ENCODE data around the gene PRMT3. TPM values are rescaled to one million over a fixed set of nuclear protein-coding genes. Genes with fewer than 3 reads are reported as not detected.

Gene PRMT3
- total RNA-seq, 1 donor from 2014 or later, result 10.2 TPM

DNA sequence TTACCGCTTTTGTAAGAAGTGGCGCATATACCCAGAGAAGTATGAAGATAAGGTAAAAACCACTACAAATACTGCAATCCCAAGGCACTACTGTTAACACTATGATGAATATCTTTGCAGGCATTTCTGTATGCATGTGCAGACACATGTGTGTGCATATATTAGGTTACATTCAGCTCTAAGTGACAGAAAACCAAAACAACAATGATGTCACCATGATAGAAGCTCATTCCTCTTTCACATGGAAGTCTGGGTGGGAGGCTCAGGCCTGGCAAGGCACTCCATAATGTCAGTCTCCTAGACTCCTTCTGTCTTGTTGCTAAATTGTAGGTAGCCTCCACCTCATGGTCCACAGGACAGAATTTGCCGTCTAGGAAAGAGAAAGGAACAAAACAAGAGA, 148.8 kb downstream of the PRMT3 start:
- no peaks in the 10 kb centered on the region for H3K4me1 ChIP-seq
- TF ChIP-seq, protein P1, sequence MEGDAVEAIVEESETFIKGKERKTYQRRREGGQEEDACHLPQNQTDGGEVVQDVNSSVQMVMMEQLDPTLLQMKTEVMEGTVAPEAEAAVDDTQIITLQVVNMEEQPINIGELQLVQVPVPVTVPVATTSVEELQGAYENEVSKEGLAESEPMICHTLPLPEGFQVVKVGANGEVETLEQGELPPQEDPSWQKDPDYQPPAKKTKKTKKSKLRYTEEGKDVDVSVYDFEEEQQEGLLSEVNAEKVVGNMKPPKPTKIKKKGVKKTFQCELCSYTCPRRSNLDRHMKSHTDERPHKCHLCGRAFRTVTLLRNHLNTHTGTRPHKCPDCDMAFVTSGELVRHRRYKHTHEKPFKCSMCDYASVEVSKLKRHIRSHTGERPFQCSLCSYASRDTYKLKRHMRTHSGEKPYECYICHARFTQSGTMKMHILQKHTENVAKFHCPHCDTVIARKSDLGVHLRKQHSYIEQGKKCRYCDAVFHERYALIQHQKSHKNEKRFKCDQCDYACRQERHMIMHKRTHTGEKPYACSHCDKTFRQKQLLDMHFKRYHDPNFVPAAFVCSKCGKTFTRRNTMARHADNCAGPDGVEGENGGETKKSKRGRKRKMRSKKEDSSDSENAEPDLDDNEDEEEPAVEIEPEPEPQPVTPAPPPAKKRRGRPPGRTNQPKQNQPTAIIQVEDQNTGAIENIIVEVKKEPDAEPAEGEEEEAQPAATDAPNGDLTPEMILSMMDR (IDR thresholded peaks at IDR 0.05), result no peak
- ATAC-seq (no peak), DNase-seq (no peak)
- H3K27ac ChIP-seq, result no peak overlapping the region
- H3K9me3 ChIP-seq, result no peaks in the 10 kb centered on the region
- no peaks in the 10 kb centered on the region for H3K36me3 ChIP-seq
- no peak overlapping the region for H3K4me3 ChIP-seq
- no peaks in the 10 kb centered on the region for H3K27me3 ChIP-seq
- intact Hi-C loops (cut with DNase I), result no loop called here

DNA sequence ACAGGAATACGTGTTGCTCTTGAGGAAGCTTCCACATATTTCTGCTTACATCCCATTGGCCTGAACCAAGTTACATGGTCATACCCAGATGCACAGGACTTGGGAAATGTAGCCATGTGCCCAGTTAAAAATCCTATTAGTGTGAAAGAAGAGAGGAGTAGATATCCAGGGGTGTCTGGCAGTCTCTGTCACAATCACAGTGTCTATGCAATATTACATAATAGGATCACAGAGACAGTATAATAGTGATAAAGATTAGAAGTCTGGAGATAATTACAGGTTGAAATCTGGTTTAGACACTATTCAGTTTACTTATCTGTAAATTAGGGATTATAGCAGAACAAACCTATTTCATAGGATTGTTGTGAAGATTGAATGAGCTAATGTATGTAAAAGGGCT, 149.3 kb downstream of the PRMT3 start:
- no peak overlapping the region for H3K27ac ChIP-seq
- intact Hi-C loops (cut with DNase I), result no loop called here
- H3K4me1 ChIP-seq, result no peaks in the 10 kb centered on the region
- H3K9me3 ChIP-seq, result no peaks in the 10 kb centered on the region
- ATAC-seq (no peak), DNase-seq (no peak)
- no peak overlapping the region for H3K4me3 ChIP-seq
- H3K27me3 ChIP-seq, result no peaks in the 10 kb centered on the region
- TF ChIP-seq, protein P1 (IDR thresholded peaks at IDR 0.05), result no peak
- no peaks in the 10 kb centered on the region for H3K36me3 ChIP-seq

DNA sequence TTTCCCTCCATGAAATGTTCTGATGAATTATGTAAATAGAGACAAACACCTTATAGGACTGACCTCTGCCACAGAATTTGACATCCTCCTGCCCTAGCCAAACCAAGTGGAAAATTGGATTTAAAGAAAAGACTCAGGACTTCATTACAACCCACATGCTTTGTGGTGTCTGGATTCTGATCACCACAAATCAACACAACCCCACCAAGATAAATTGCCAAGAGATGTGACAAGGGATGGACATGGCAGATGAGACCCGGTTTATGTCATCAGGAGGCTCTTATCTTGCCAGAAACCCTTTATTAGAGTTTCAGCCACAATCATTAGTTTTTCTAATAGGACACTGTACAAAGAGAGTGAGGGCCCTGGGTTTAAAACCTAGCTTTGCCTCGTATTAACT, 154.0 kb downstream of the PRMT3 start:
- Histone ChIP-seq H3K27me3 (no peaks in the 10 kb centered on the region), H3K4me3 (no peak overlapping the region), H3K4me1 (no peaks in the 10 kb centered on the region), H3K27ac (no peak overlapping the region), H3K9me3 (no peaks in the 10 kb centered on the region), H3K36me3 (no peaks in the 10 kb centered on the region)
- DNase-seq (no peak), ATAC-seq (no peak)
- intact Hi-C loops (cut with DNase I), result no loop called here
- TF ChIP-seq, protein P1 (IDR thresholded peaks at IDR 0.05), result no peak

DNA sequence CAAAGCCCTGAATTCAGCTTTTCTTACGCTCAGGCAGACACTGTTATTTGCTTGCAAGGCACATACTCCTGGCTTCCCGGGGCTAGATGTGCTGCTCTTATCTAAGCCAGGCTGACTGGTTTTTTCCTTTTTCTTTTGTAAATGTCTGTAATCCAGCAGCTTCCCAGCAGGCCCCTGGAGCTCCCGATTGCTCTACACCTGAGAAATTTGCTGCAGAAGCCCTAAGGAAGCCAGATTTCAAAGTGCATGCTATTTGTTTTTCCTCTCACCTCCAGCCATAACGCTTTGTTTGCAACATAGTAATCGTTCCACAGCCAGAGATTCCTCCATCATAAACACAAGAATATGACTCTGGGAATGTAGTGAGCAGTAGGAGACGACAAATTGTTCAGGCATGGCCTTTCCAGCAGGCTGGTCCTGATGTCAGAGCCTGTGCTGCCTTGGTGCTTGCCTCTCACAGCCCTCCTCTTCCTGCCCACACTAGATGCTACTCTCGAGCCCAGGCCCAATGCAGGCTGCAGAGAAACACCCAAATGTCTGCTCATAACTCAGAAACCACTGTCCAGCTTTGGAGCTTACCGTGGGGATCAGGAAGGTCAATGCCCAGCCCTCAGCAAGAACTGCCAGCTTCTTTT, 157.2 kb downstream of the PRMT3 start:
- DNase-seq (no peak), ATAC-seq (no peak)
- no peak overlapping the region for H3K4me3 ChIP-seq
- H3K27ac ChIP-seq, result no peak overlapping the region
- TF ChIP-seq, protein P1 (IDR thresholded peaks at IDR 0.05), result no peak
- no peaks in the 10 kb centered on the region for H3K27me3 ChIP-seq
- no peaks in the 10 kb centered on the region for H3K4me1 ChIP-seq
- no peaks in the 10 kb centered on the region for H3K36me3 ChIP-seq
- H3K9me3 ChIP-seq, result no peaks in the 10 kb centered on the region
- intact Hi-C loops (cut with DNase I), result no loop called here

DNA sequence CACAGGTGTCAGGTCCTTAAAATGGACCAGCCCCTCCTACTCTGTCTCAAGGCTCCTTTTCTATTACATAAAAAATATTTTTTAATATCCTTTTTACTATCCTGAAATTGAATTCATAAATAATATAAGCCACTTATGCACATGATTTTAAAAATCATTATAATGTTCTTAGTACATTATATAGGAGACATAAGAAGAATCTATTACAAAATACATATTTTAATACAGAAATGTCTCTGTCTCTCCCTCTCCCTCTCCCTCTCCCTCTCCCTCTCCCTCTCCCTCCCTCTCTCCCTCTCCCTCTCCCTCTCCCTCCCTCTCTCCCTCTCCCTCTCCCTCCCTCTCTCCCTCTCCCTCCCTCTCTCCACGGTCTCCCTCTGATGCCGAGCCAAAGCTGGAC, 159.9 kb downstream of the PRMT3 start:
- H3K27me3 ChIP-seq, result no peaks in the 10 kb centered on the region
- ATAC-seq (no peak), DNase-seq (no peak)
- H3K9me3 ChIP-seq, result no peaks in the 10 kb centered on the region
- no peaks in the 10 kb centered on the region for H3K4me1 ChIP-seq
- H3K36me3 ChIP-seq, result no peaks in the 10 kb centered on the region
- H3K4me3 ChIP-seq, result no peak overlapping the region
- TF ChIP-seq, protein P1 (IDR thresholded peaks at IDR 0.05), result no peak
- H3K27ac ChIP-seq, result no peak overlapping the region
- intact Hi-C loops (cut with DNase I), result no loop called here

DNA sequence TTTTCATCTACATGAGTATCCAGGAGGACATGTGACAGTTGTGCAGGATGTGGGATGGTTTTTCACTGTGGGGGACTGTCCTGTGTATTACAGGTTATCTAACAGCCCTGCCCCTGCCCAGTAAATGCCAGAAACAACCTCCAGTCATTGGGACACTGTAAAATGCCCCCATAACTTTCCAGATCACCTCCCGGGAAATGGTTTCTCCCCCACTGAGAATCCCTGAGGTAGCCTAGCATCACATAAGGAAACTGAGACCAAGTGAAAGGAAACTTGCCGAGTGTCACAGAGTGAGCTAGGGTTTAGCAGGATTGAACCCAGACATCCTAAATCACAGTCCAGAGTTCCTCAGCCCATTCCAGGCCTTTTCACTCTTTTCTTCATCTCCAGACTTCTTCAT, 163.6 kb downstream of the PRMT3 start:
- Histone ChIP-seq H3K27me3 (no peaks in the 10 kb centered on the region), H3K4me1 (no peaks in the 10 kb centered on the region), H3K36me3 (no peaks in the 10 kb centered on the region), H3K9me3 (no peaks in the 10 kb centered on the region), H3K27ac (no peak overlapping the region), H3K4me3 (no peak overlapping the region)
- TF ChIP-seq, protein P1 (IDR thresholded peaks at IDR 0.05), result no peak
- intact Hi-C loops (cut with DNase I), result no loop called here
- DNase-seq (no peak), ATAC-seq (no peak)

All from upper lobe of right lung (tissue), 1 donor.